H9 (cell line): ENCODE data around the gene CELF4. TPM values are rescaled to one million over a fixed set of nuclear protein-coding genes. Genes with fewer than 3 reads are reported as not detected.

Source experiments
- DNase-seq: peaks from one replicate; pipeline ENCODE4 v3.0.0-alpha.2; 2017
- H2AFZ ChIP-seq: one replicate; pipeline ENCODE4 v1.6.1; 2013; ENCODE audit warnings: mild to moderate bottlenecking, low read length, control low read depth, moderate library complexity
- H2AK5ac ChIP-seq: 2 replicates; pipeline ENCODE4 v1.6.1; 2013; ENCODE audit warnings: low read length, control low read depth, mixed read lengths; ENCODE audit not compliant: insufficient read length
- H2BK120ac ChIP-seq: one replicate; pipeline ENCODE4 v1.6.1; 2013; ENCODE audit warnings: low read depth, mild to moderate bottlenecking, low read length, control low read depth, inconsistent platforms; ENCODE audit not compliant: poor library complexity, severe bottlenecking
- H2BK12ac ChIP-seq: 2 replicates; pipeline ENCODE4 v1.6.1; 2013; ENCODE audit warnings: low read length, control low read depth, mixed read lengths, low read depth; ENCODE audit not compliant: insufficient read length
- H2BK15ac ChIP-seq: 2 replicates; pipeline ENCODE4 v1.6.1; 2013; ENCODE audit warnings: low read depth, low read length, control low read depth
- H2BK20ac ChIP-seq: one replicate; pipeline ENCODE4 v1.6.1; 2013; ENCODE audit warnings: low read depth, mild to moderate bottlenecking, low read length, control low read depth, inconsistent platforms; ENCODE audit not compliant: poor library complexity, severe bottlenecking
- H2BK5ac ChIP-seq: 2 replicates; pipeline ENCODE4 v1.6.1; 2013; ENCODE audit warnings: low read length, control low read depth, mixed read lengths; ENCODE audit not compliant: insufficient read length
- H3K14ac ChIP-seq: 2 replicates; pipeline ENCODE4 v1.6.1; 2013; ENCODE audit warnings: low read length, control low read depth; ENCODE audit not compliant: insufficient read depth
- H3K18ac ChIP-seq: 2 replicates; pipeline ENCODE4 v1.6.1; 2013; ENCODE audit warnings: low read depth, mild to moderate bottlenecking, mixed read lengths, low read length, control low read depth; ENCODE audit not compliant: insufficient read length
- H3K23ac ChIP-seq: 2 replicates; pipeline ENCODE4 v1.6.1; 2013; ENCODE audit warnings: low read length, control low read depth, mixed read lengths, low read depth; ENCODE audit not compliant: insufficient read length
- H3K23me2 ChIP-seq: 2 replicates; pipeline ENCODE4 v1.6.1; 2013; ENCODE audit warnings: low read depth, mild to moderate bottlenecking, mixed read lengths, low read length, control low read depth; ENCODE audit not compliant: insufficient read length, poor library complexity, severe bottlenecking
- H3K27ac ChIP-seq: 2 replicates; pipeline ENCODE4 v1.5.1; 2013; ENCODE audit warnings: low read length, control low read depth, mixed read lengths, low read depth; ENCODE audit not compliant: insufficient read length
- H3K27me3 ChIP-seq: 2 replicates; pipeline ENCODE4 v1.6.1; 2013; ENCODE audit warnings: low read length, control low read depth, inconsistent platforms; ENCODE audit not compliant: insufficient read depth
- H3K4ac ChIP-seq: 2 replicates; pipeline ENCODE4 v1.6.1; 2013; ENCODE audit warnings: low read depth, mild to moderate bottlenecking, control low read depth, inconsistent platforms, low read length, moderate library complexity
- H3K4me1 ChIP-seq: 2 replicates; pipeline ENCODE4 v1.6.1; 2013; ENCODE audit warnings: low read length, control low read depth, inconsistent platforms; ENCODE audit not compliant: insufficient read depth
- H3K4me2 ChIP-seq: 2 replicates; pipeline ENCODE4 v1.6.1; 2013; ENCODE audit warnings: low read length, control low read depth, mixed read lengths; ENCODE audit not compliant: insufficient read length, insufficient read depth
- H3K56ac ChIP-seq: 2 replicates; pipeline ENCODE4 v1.6.1; 2013; ENCODE audit warnings: low read depth, mild to moderate bottlenecking, mixed read lengths, low read length, control low read depth; ENCODE audit not compliant: insufficient read length
- H3K79me1 ChIP-seq: 2 replicates; pipeline ENCODE4 v1.6.1; 2013; ENCODE audit warnings: low read depth, mild to moderate bottlenecking, moderate library complexity, low read length, control low read depth, inconsistent platforms; ENCODE audit not compliant: insufficient read depth, poor library complexity, severe bottlenecking
- H3K79me2 ChIP-seq: 2 replicates; pipeline ENCODE4 v1.6.1; 2013; ENCODE audit warnings: low read length, control low read depth, inconsistent platforms; ENCODE audit not compliant: insufficient read depth
- H3K9ac ChIP-seq: 2 replicates; pipeline ENCODE4 v1.6.1; 2013; ENCODE audit warnings: low read length, control low read depth, mixed read lengths; ENCODE audit not compliant: insufficient read length; ENCODE audit errors: extremely low read depth
- H3K9me3 ChIP-seq: one replicate; pipeline ENCODE4 v1.6.1; 2013; ENCODE audit warnings: low read depth, low read length, inconsistent platforms; ENCODE audit not compliant: control insufficient read depth
- H3T11ph ChIP-seq: one replicate; pipeline ENCODE4 v1.6.1; 2013; ENCODE audit warnings: mild to moderate bottlenecking, low read length, control low read depth, inconsistent platforms
- H4K20me1 ChIP-seq: one replicate; pipeline ENCODE4 v1.6.1; 2013; ENCODE audit not compliant: control insufficient read depth, insufficient read length, insufficient read depth
- H4K5ac ChIP-seq: 2 replicates; pipeline ENCODE4 v1.6.1; 2013; ENCODE audit warnings: low read depth, mild to moderate bottlenecking, mixed read lengths, low read length, control low read depth; ENCODE audit not compliant: insufficient read length
- H4K8ac ChIP-seq: replicated peaks from 2 replicates; pipeline ENCODE4 v1.6.1; 2013; ENCODE audit warnings: low read length, control low read depth, mixed read lengths, low read depth; ENCODE audit not compliant: insufficient read length
- H4K91ac ChIP-seq: 2 replicates; pipeline ENCODE4 v1.6.1; 2013; ENCODE audit warnings: low read depth, mild to moderate bottlenecking, moderate library complexity, mixed read lengths, low read length, control low read depth; ENCODE audit not compliant: insufficient read length
- H3K27ac Mint-ChIP-seq, 3 experiments: 2 replicates in 2 of 3; 3 replicates in 1 of 3; pipeline ENCODE4 v1.8.0; 2020 to 2021; ENCODE audit warnings: mixed read lengths in 3 of 3, mild to moderate bottlenecking in 1 of 3, moderate library complexity in 1 of 3
- H3K27me3 Mint-ChIP-seq: 2 replicates; pipeline ENCODE4 v1.8.0; 2021; ENCODE audit warnings: low read depth, mild to moderate bottlenecking, moderate library complexity, mixed read lengths
- H3K36me3 Mint-ChIP-seq, 3 experiments: 2 replicates in 2 of 3; 3 replicates in 1 of 3; pipeline ENCODE4 v1.8.0; 2020 to 2021; ENCODE audit warnings: low read depth in 3 of 3, mixed read lengths in 3 of 3; ENCODE audit not compliant: insufficient read depth in 1 of 3
- H3K4me1 Mint-ChIP-seq, 2 experiments: 2 replicates each; pipeline ENCODE4 v1.8.0; 2020; ENCODE audit warnings: mixed read lengths in 2 of 2
- H3K4me3 Mint-ChIP-seq, 2 experiments: 2 replicates in 1 of 2; 3 replicates in 1 of 2; pipeline ENCODE4 v1.8.0; 2020 to 2021; ENCODE audit warnings: mild to moderate bottlenecking in 2 of 2, mixed read lengths in 2 of 2, moderate library complexity in 1 of 2
- H3K9me3 Mint-ChIP-seq, 2 experiments: 2 replicates in 1 of 2; 3 replicates in 1 of 2; pipeline ENCODE4 v1.8.0; 2020; ENCODE audit warnings: mild to moderate bottlenecking in 2 of 2, mixed read lengths in 2 of 2, moderate library complexity in 1 of 2
- CTCF ChIP-seq: fragments of 200-600 bp; sonication (generic); conservative IDR thresholded peaks from 3 replicates; pipeline ENCODE4 v1.8.0; 2021; ENCODE audit warnings: antibody characterized with exemption, mild to moderate bottlenecking
- WGBS: extraction: QIAGEN DNeasy Blood & Tissue Kit; methylation state at CpG from one replicate; pipeline ENCODE4 v1.1.7; 2013; ENCODE audit warnings: missing lambda C conversion rate, low lambda C conversion rate, mixed read lengths; ENCODE audit not compliant: insufficient read length; ENCODE audit errors: extremely low coverage; 5-methylcytosine and 5-hydroxymethylcytosine counted together
- total RNA-seq: library from RNA; stranded (reverse); gene quantifications from 2 replicates; pipeline ENCODE4 v1.2.1, GENCODE V29; 2021

Gene CELF4
- total RNA-seq, 1 experiment from 2014 or later: 1.1 TPM

- Histone ChIP-seq H2AK5ac (no peak overlapping the region), H2BK15ac (no peak overlapping the region), H3K9me3 (no peaks in the 10 kb centered on the region), H3K4me1 (no peaks in the 10 kb centered on the region), H2AFZ (no peak overlapping the region), H3K4me2 (no peak overlapping the region), H3K18ac (no peak overlapping the region), H4K5ac (no peak overlapping the region), H3K56ac (no peak overlapping the region), H2BK120ac (no peak overlapping the region), H3K14ac (no peak overlapping the region), H3K23me2 (no peaks in the 10 kb centered on the region), H4K8ac (no peak overlapping the region), H3K4ac (no peak overlapping the region), H3K27ac (no peak overlapping the region), H3K9ac (no peak overlapping the region), H3K79me1 (no peaks in the 10 kb centered on the region), H3K79me2 (no peaks in the 10 kb centered on the region), H2BK20ac (no peak overlapping the region), H3K27me3 (no peaks in the 10 kb centered on the region), H2BK5ac (no peak overlapping the region), H4K20me1 (no peaks in the 10 kb centered on the region), H3T11ph (no peak overlapping the region), H3K23ac (no peak overlapping the region), H4K91ac (no peak overlapping the region), H2BK12ac (no peak overlapping the region)
- no CpG with 5 or more reads among the region's 2 CpGs for WGBS
- peaks cover 26% of the 10 kb centered on the region for H3K27me3 Mint-ChIP-seq
- no peak for DNase-seq
- peaks cover 0 to 3% (median 0%) of the 10 kb centered on the region in 3 experiments; a peak in 2 of 7 replicates for H3K36me3 Mint-ChIP-seq
- H3K4me3 Mint-ChIP-seq: no peak overlapping the region
- peaks cover 0 to 10% of the 10 kb centered on the region in 2 experiments; a peak in 2 of 4 replicates for H3K4me1 Mint-ChIP-seq
- peaks cover 5 to 12% of the 10 kb centered on the region in 2 experiments; a peak in 4 of 5 replicates for H3K9me3 Mint-ChIP-seq
- H3K27ac Mint-ChIP-seq: no peak overlapping the region
- no peak for TF ChIP-seq CTCF
These were observed 58.4 kb downstream of the CELF4 start for GRCh38 chr18:37507239-37507638.
